H1 (cell line): ENCODE measurements around the gene YBX2. TPM values are rescaled to one million over a fixed set of nuclear protein-coding genes. Genes with fewer than 3 reads are reported as not detected.
A peak's percentile ranks its signal among the peaks of the same experiment; 100 is the strongest.

ENCODE experiments used
- CTCF ChIA-PET: fragments of 300-600 bp; sonication (Branson Sonifier 250); formaldehyde crosslinking; loops from one replicate; lab custom pipeline; 2021; ENCODE audit not compliant: partially characterized antibody; lab: Charles Lee
- POLR2A ChIA-PET: fragments of 300-600 bp; sonication (Branson Sonifier 250); formaldehyde crosslinking; loops from one replicate; lab custom pipeline; 2021; ENCODE audit warnings: inconsistent platforms; ENCODE audit not compliant: partially characterized antibody; lab: Charles Lee
- DNase-seq, 2 experiments: peaks; one replicate each; pipeline versions ENCODE4 v3.0.0 to v3.0.0-alpha.2; 2010 to 2022; ENCODE audit warnings: low spot score in 2 of 2, low read depth in 1 of 2, mixed read lengths in 1 of 2
- FAIRE-seq: peaks from 2 replicates; lab custom pipeline; 2011; peaks lifted over from hg19 to GRCh38; lab: Jason Lieb, UNC
- H2AFZ ChIP-seq: 2 replicates; pipeline ENCODE4 v1.8.1; 2012; ENCODE audit warnings: low read length, inconsistent platforms
- H2AK5ac ChIP-seq: 2 replicates; pipeline ENCODE4 v1.6.1; 2013; ENCODE audit warnings: low read depth, low read length
- H2BK120ac ChIP-seq: replicated peaks from 2 replicates; pipeline ENCODE3; 2013; ENCODE audit warnings: low read depth, low read length, inconsistent platforms
- H2BK12ac ChIP-seq: 2 replicates; pipeline ENCODE4 v1.6.1; 2013; ENCODE audit warnings: low read depth, low read length
- H2BK15ac ChIP-seq: 2 replicates; pipeline ENCODE4 v1.6.1; 2013; ENCODE audit warnings: low read length
- H2BK20ac ChIP-seq: 2 replicates; pipeline ENCODE4 v1.6.1; 2013; ENCODE audit warnings: low read length
- H2BK5ac ChIP-seq: 2 replicates; pipeline ENCODE4 v1.6.1; 2013; ENCODE audit warnings: low read depth, low read length
- H3K14ac ChIP-seq: 2 replicates; pipeline ENCODE4 v1.6.1; 2013; ENCODE audit warnings: inconsistent platforms; ENCODE audit not compliant: insufficient read length
- H3K18ac ChIP-seq: 2 replicates; pipeline ENCODE4 v1.6.1; 2013; ENCODE audit warnings: low read length; ENCODE audit errors: extremely low read depth
- H3K23ac ChIP-seq: 2 replicates; pipeline ENCODE4 v1.6.1; 2013; ENCODE audit warnings: inconsistent platforms; ENCODE audit not compliant: insufficient read length
- H3K23me2 ChIP-seq: 2 replicates; pipeline ENCODE4 v1.6.1; 2013; ENCODE audit warnings: low read depth, low read length
- H3K27ac ChIP-seq: 2 replicates; pipeline ENCODE4 v1.6.1; 2011; ENCODE audit warnings: low read depth, low read length, inconsistent platforms
- H3K27me3 ChIP-seq, 4 experiments: replicated peaks in 1 of 4; 1 replicate in 1 of 4; 2 replicates in 3 of 4; pipeline versions ENCODE4 v1.6.1 to v1.8.1; 2011 to 2013; ENCODE audit warnings: low read length in 3 of 4, mild to moderate bottlenecking in 3 of 4, inconsistent platforms in 2 of 4, mixed read lengths in 2 of 4, moderate library complexity in 1 of 4; ENCODE audit not compliant: control insufficient read depth in 3 of 4, insufficient read depth in 3 of 4; ENCODE audit errors: extremely low read depth in 1 of 4
- H3K36me3 ChIP-seq, 4 experiments: 2 replicates each; pipeline versions ENCODE4 v1.6.1 to v1.8.1; 2011 to 2013; ENCODE audit warnings: mild to moderate bottlenecking in 4 of 4, low read length in 3 of 4, moderate library complexity in 2 of 4, control low read depth in 1 of 4, inconsistent platforms in 1 of 4; ENCODE audit not compliant: insufficient read depth in 4 of 4, control insufficient read depth in 2 of 4
- H3K4ac ChIP-seq: replicated peaks from 2 replicates; pipeline ENCODE3; 2013; ENCODE audit warnings: low read length, low read depth, mixed read lengths, inconsistent platforms; ENCODE audit not compliant: insufficient read length
- H3K4me1 ChIP-seq, 4 experiments: replicated peaks in 1 of 4; 1 replicate in 1 of 4; 2 replicates in 3 of 4; pipeline versions ENCODE4 v1.6.1 to v1.8.1; 2011 to 2013; ENCODE audit warnings: low read length in 3 of 4, inconsistent platforms in 2 of 4, mixed read lengths in 1 of 4; ENCODE audit not compliant: insufficient read depth in 4 of 4, control insufficient read depth in 3 of 4
- H3K4me2 ChIP-seq, 2 experiments: 2 replicates each; pipeline versions ENCODE4 v1.6.1 to v1.8.1; 2011 to 2013; ENCODE audit warnings: low read depth in 2 of 2, low read length in 2 of 2, control low read depth in 1 of 2, inconsistent platforms in 1 of 2, mild to moderate bottlenecking in 1 of 2; ENCODE audit not compliant: insufficient read depth in 1 of 2
- H3K4me3 ChIP-seq, 4 experiments: fragments of 200-600, 300-600 bp in 1 of 4; sonication (generic), shearing (Covaris generic), sonication (Bioruptor Twin) in 1 of 4; 2 replicates each; pipeline versions ENCODE4 v1.5.1 to v1.8.1; 2011 to 2016; ENCODE audit warnings: low read length in 4 of 4, low read depth in 3 of 4, control low read depth in 2 of 4, inconsistent platforms in 2 of 4, mild to moderate bottlenecking in 2 of 4, mixed read lengths in 1 of 4, moderate library complexity in 1 of 4; ENCODE audit not compliant: insufficient read depth in 2 of 4; ENCODE audit errors: extremely low read depth in 1 of 4
- H3K56ac ChIP-seq: replicated peaks from 2 replicates; pipeline ENCODE3; 2013; ENCODE audit warnings: low read depth, mild to moderate bottlenecking, mixed read lengths, low read length, inconsistent platforms; ENCODE audit not compliant: insufficient read length
- H3K79me1 ChIP-seq: 2 replicates; pipeline ENCODE4 v1.6.1; 2013; ENCODE audit warnings: low read depth, low read length, control low read depth
- H3K79me2 ChIP-seq, 2 experiments: 2 replicates each; pipeline versions ENCODE4 v1.6.1 to v1.8.1; 2012 to 2013; ENCODE audit warnings: low read length in 2 of 2, mild to moderate bottlenecking in 2 of 2, inconsistent platforms in 1 of 2; ENCODE audit not compliant: insufficient read depth in 2 of 2, control insufficient read depth in 1 of 2
- H3K9ac ChIP-seq, 4 experiments: replicated peaks in 1 of 4; 1 replicate in 1 of 4; 2 replicates in 3 of 4; pipeline versions ENCODE4 v1.6.1 to v1.8.1; 2011 to 2013; ENCODE audit warnings: low read depth in 3 of 4, low read length in 3 of 4, control low read depth in 2 of 4, mild to moderate bottlenecking in 2 of 4, moderate library complexity in 2 of 4, inconsistent platforms in 1 of 4; ENCODE audit errors: extremely low read depth in 1 of 4
- H3K9me3 ChIP-seq, 2 experiments: 2 replicates each; pipeline versions ENCODE4 v1.6.1 to v1.8.1; 2012 to 2013; ENCODE audit warnings: mild to moderate bottlenecking in 2 of 2, moderate library complexity in 2 of 2, control low read depth in 1 of 2, inconsistent platforms in 1 of 2, low read depth in 1 of 2, low read length in 1 of 2, mixed read lengths in 1 of 2; ENCODE audit not compliant: insufficient read depth in 2 of 2
- H4K20me1 ChIP-seq, 2 experiments: replicated peaks in 1 of 2; 2 replicates each; pipeline versions ENCODE3 to v1.8.1; 2011 to 2013; ENCODE audit warnings: inconsistent platforms in 2 of 2, low read length in 2 of 2, mild to moderate bottlenecking in 1 of 2; ENCODE audit not compliant: insufficient read depth in 2 of 2, control insufficient read depth in 1 of 2
- H4K5ac ChIP-seq: 2 replicates; pipeline ENCODE4 v1.6.1; 2013; ENCODE audit warnings: low read length, low read depth, mixed read lengths, inconsistent platforms; ENCODE audit not compliant: insufficient read length
- H4K8ac ChIP-seq: 2 replicates; pipeline ENCODE4 v1.8.0; 2013; ENCODE audit warnings: mild to moderate bottlenecking, moderate library complexity, low read length, inconsistent platforms; ENCODE audit not compliant: insufficient read depth; ENCODE audit errors: extremely low read depth
- H4K91ac ChIP-seq: replicated peaks from 2 replicates; pipeline ENCODE3; 2013; ENCODE audit warnings: low read length, mixed read lengths, inconsistent platforms; ENCODE audit not compliant: insufficient read length
- KDM4A ChIP-seq: IDR thresholded peaks from one replicate; pipeline ENCODE4 v1.7.1; 2012; ENCODE audit warnings: low read depth, mild to moderate bottlenecking, moderate library complexity, low read length, inconsistent platforms; ENCODE audit not compliant: severe bottlenecking
- MAFK ChIP-seq: IDR thresholded peaks from 2 replicates; pipeline ENCODE4 v1.6.1; 2012; ENCODE audit warnings: low read depth, mild to moderate bottlenecking, improper control_type of control experiment, low read length
- MAX ChIP-seq: IDR thresholded peaks from 2 replicates; pipeline ENCODE4 v1.6.1; 2012; ENCODE audit warnings: inconsistent platforms
- NANOG ChIP-seq: IDR thresholded peaks from 2 replicates; pipeline ENCODE4 v1.6.1; 2011; ENCODE audit warnings: low read length, low read depth, mild to moderate bottlenecking, inconsistent platforms; ENCODE audit not compliant: insufficient read depth, poor library complexity, severe bottlenecking
- PHF8 ChIP-seq: fragments of 200-600 bp; sonication (generic); conservative IDR thresholded peaks from 2 replicates; pipeline ENCODE4 v1.7.1; 2012; ENCODE audit warnings: low read depth, mild to moderate bottlenecking, inconsistent platforms, low read length, moderate library complexity
- RFX5 ChIP-seq: IDR thresholded peaks from 2 replicates; pipeline ENCODE4 v1.6.1; 2011; ENCODE audit warnings: low read depth, low read length, improper control_type of control experiment, borderline replicate concordance
- RNF2 ChIP-seq: fragments of 200-900, 300-1000 bp; sonication (generic); IDR thresholded peaks from 2 replicates; pipeline ENCODE4 v1.7.1; 2016; ENCODE audit warnings: borderline replicate concordance, low read depth, mild to moderate bottlenecking, antibody characterized with exemption, low read length; ENCODE audit not compliant: poor library complexity, severe bottlenecking; ENCODE audit errors: missing control alignments
- RXRA ChIP-seq: IDR thresholded peaks from 2 replicates; pipeline ENCODE4 v1.6.1; 2011; ENCODE audit warnings: low read depth, mild to moderate bottlenecking, low read length, moderate library complexity; ENCODE audit not compliant: insufficient read depth
- SRF ChIP-seq: IDR thresholded peaks from 2 replicates; pipeline ENCODE4 v1.6.1; 2011; ENCODE audit warnings: mild to moderate bottlenecking, low read depth, low read length, moderate library complexity
- WGBS, 2 experiments: shearing (Covaris generic) in 1 of 2; methylation state at CpG; one replicate each; pipeline versions ENCODE4 v1.1.6 to v1.1.7; 2013 to 2015; ENCODE audit warnings: low lambda C conversion rate in 2 of 2, mixed read lengths in 2 of 2, inconsistent platforms in 1 of 2, low coverage in 1 of 2, missing lambda C conversion rate in 1 of 2; ENCODE audit not compliant: insufficient replicate concordance in 2 of 2, insufficient coverage in 1 of 2, insufficient read length in 1 of 2; ENCODE audit errors: extremely low coverage in 1 of 2, missing lambda C conversion rate in 1 of 2; 5-methylcytosine and 5-hydroxymethylcytosine counted together
- polyA plus RNA-seq, 7 experiments: library from polyadenylated mRNA; depleted of rRNA in 3 of 7; stranded (reverse) in 5 of 7; unstranded in 2 of 7; fragments of >200 nt in 5 of 7; fragments of 200-250 nt in 2 of 7; gene quantifications; 1 replicate in 5 of 7; 2 replicates in 1 of 7; 4 replicates in 1 of 7; pipeline versions ENCODE4 v1.2.1 to v1.2.3, GENCODE V29; 2011 to 2013; ENCODE audit warnings: missing spikeins in 2 of 7, mixed read lengths in 2 of 7
- total RNA-seq: library from RNA; stranded (reverse); fragmentation: NEBNext Ultra II Directional; extraction: Animal tissue kit (Norgen Biotek cat#: 25700); gene quantifications from 2 replicates; pipeline ENCODE4 v1.2.1, GENCODE V29; 2021

The YBX2 gene
- total and polyA plus RNA-seq, 2 of the 8 experiments (the other 6 are each of a cell fraction or from before 2014, with no cell fraction given): 19.2 to 30.5 TPM

- H4K5ac ChIP-seq: peak overlapping the region; percentile 84
- H3K4me1 ChIP-seq: peaks cover 5 to 13% (median 6%) of the 10 kb centered on the region in 4 experiments; a peak in 6 of 7 replicates
- DNase-seq (peak in 1 of 2 experiments; percentile 96), FAIRE-seq (peak; percentile 65)
- no peak overlapping the region for H4K91ac ChIP-seq
- CTCF ChIA-PET: interaction anchor here (0.8 to 4.1 kb wide), 6 partner anchors 22 to 107 kb away, joined by 3 to 27 read pairs (median 6); partner anchors contain the start of genes ACADVL and SLC2A4
- H3K14ac ChIP-seq: no peak overlapping the region
- no peak overlapping the region for H2BK15ac ChIP-seq
- H3K56ac ChIP-seq: peak overlapping the region; percentile 63
- no peak overlapping the region for H3K23ac ChIP-seq
- peak overlapping the region; percentile 92 for H2AFZ ChIP-seq
- H3K79me1 ChIP-seq: peaks cover 4% of the 10 kb centered on the region; the same call in 1 of the 2 replicates
- POLR2A ChIA-PET: interaction anchor here (0.9 to 19.7 kb wide), 18 partner anchors 6 to 346 kb away, joined by 3 to 386 read pairs (median 8); partner anchors contain the start of genes ACADVL, CD68, CLDN7 and CTDNEP1
- H3K23me2 ChIP-seq: peaks cover 18% of the 10 kb centered on the region
- H4K20me1 ChIP-seq: peaks cover 0 to 2% of the 10 kb centered on the region in 2 experiments
- H4K8ac ChIP-seq: peak overlapping the region; percentile 39; the same call in 1 of the 2 replicates
- H3K4me2 ChIP-seq: peak overlapping the region; percentile 92 to 93
- H2BK5ac ChIP-seq: peak overlapping the region; percentile 99
- H3K9ac ChIP-seq: peak overlapping the region; percentile 11 to 98 (median 90)
- H2AK5ac ChIP-seq: peak overlapping the region; percentile 45; the same call in 1 of the 2 replicates
- H3K79me2 ChIP-seq: peaks cover 0 to 39% of the 10 kb centered on the region in 2 experiments; a peak in 2 of 4 replicates
- no peak overlapping the region for H2BK20ac ChIP-seq
- WGBS, 2 experiments: 4% methylated on average over 47 of the region's 49 CpGs; no CpG with 5 or more reads in 1 of the 2 experiments
- H2BK12ac ChIP-seq: peak overlapping the region; percentile 62; the same call in 1 of the 2 replicates
- H3K27me3 ChIP-seq: no peaks in the 10 kb centered on the region
- peak overlapping the region; percentile 98 for H3K18ac ChIP-seq
- H3K36me3 ChIP-seq: peaks cover 9 to 39% (median 23%) of the 10 kb centered on the region in 4 experiments; a peak in 6 of 8 replicates
- peak overlapping the region; percentile 94 for H3K27ac ChIP-seq
- peak overlapping the region; percentile 34 for H2BK120ac ChIP-seq
- no peaks in the 10 kb centered on the region for H3K9me3 ChIP-seq
- H3K4me3 ChIP-seq: peak overlapping the region; percentile 73 to 90 (median 84)
- H3K4ac ChIP-seq: peak overlapping the region; percentile 45
- no peak for TF ChIP-seq RNF2
- peak; percentile 83 for TF ChIP-seq MAX
- no peak for TF ChIP-seq MAFK
- no peak for TF ChIP-seq NANOG
- no peak for TF ChIP-seq SRF
- TF ChIP-seq PHF8: no peak; the same call in 1 of the 2 replicates
- TF ChIP-seq RXRA: peak; percentile 51; the same call in 1 of the 2 replicates
- TF ChIP-seq KDM4A: peak; percentile 25
- no peak for TF ChIP-seq RFX5
Observed at GRCh38 chr17:7242717-7243452, 51.6 kb downstream of the YBX2 start.
